ENCODE data around the gene SLIT3. TPM values are rescaled to one million over a fixed set of nuclear protein-coding genes. Genes with fewer than 3 reads are reported as not detected.

Gene SLIT3
- total RNA-seq, 1 donor from 2014 or later, result 31.8 TPM

- Mint-ChIP-seq H3K4me3 (ENCODE audit: unreplicated experiment) (no peak overlapping the region), H3K36me3 (ENCODE audit: unreplicated experiment) (no peaks in the 10 kb centered on the region), H3K4me1 (ENCODE audit: unreplicated experiment) (no peaks in the 10 kb centered on the region), H3K9me3 (ENCODE audit: unreplicated experiment) (no peaks in the 10 kb centered on the region), H3K27ac (ENCODE audit: unreplicated experiment) (no peak overlapping the region), H3K27me3 (ENCODE audit: unreplicated experiment) (no peaks in the 10 kb centered on the region)
- no peak for TF ChIP-seq CTCF (IDR thresholded peaks at IDR 0.05)
- no peak for DNase-seq (ENCODE audit: extremely low spot score, unreplicated experiment)
Observed at GRCh38 chr5:168932400-168933189, 368.3 kb downstream of the SLIT3 start.

GRCh38 chr5:168931638-168932345 lies 369.1 kb downstream of the SLIT3 start:
- Mint-ChIP-seq H3K27me3 (ENCODE audit: unreplicated experiment) (no peaks in the 10 kb centered on the region), H3K27ac (ENCODE audit: unreplicated experiment) (no peak overlapping the region), H3K4me1 (ENCODE audit: unreplicated experiment) (no peaks in the 10 kb centered on the region), H3K9me3 (ENCODE audit: unreplicated experiment) (no peaks in the 10 kb centered on the region), H3K36me3 (ENCODE audit: unreplicated experiment) (no peaks in the 10 kb centered on the region), H3K4me3 (ENCODE audit: unreplicated experiment) (no peak overlapping the region)
- TF ChIP-seq CTCF (IDR thresholded peaks at IDR 0.05), result no peak
- DNase-seq (ENCODE audit: extremely low spot score, unreplicated experiment), result no peak

GRCh38 chr5:168929656-168930055 lies 371.3 kb downstream of the SLIT3 start:
- Mint-ChIP-seq H3K4me1 (ENCODE audit: unreplicated experiment) (no peaks in the 10 kb centered on the region), H3K36me3 (ENCODE audit: unreplicated experiment) (no peaks in the 10 kb centered on the region), H3K27ac (ENCODE audit: unreplicated experiment) (no peak overlapping the region), H3K27me3 (ENCODE audit: unreplicated experiment) (peaks cover 4% of the 10 kb centered on the region), H3K9me3 (ENCODE audit: unreplicated experiment) (no peaks in the 10 kb centered on the region), H3K4me3 (ENCODE audit: unreplicated experiment) (no peak overlapping the region)
- DNase-seq (ENCODE audit: extremely low spot score, unreplicated experiment), result no peak
- no peak for TF ChIP-seq CTCF (IDR thresholded peaks at IDR 0.05)

- no peak for DNase-seq (ENCODE audit: extremely low spot score, unreplicated experiment)
- H3K4me1 Mint-ChIP-seq (ENCODE audit: unreplicated experiment), result no peaks in the 10 kb centered on the region
- H3K27ac Mint-ChIP-seq (ENCODE audit: unreplicated experiment), result no peak overlapping the region
- H3K36me3 Mint-ChIP-seq (ENCODE audit: unreplicated experiment), result no peaks in the 10 kb centered on the region
- peaks cover 20% of the 10 kb centered on the region for H3K27me3 Mint-ChIP-seq (ENCODE audit: unreplicated experiment)
- no peak overlapping the region for H3K4me3 Mint-ChIP-seq (ENCODE audit: unreplicated experiment)
- no peak for TF ChIP-seq CTCF (IDR thresholded peaks at IDR 0.05)
- H3K9me3 Mint-ChIP-seq (ENCODE audit: unreplicated experiment), result no peaks in the 10 kb centered on the region
Observed at GRCh38 chr5:168925160-168925559, 375.8 kb downstream of the SLIT3 start.

GRCh38 chr5:168921147-168921866 lies 379.6 kb downstream of the SLIT3 start:
- no peak overlapping the region for H3K27ac Mint-ChIP-seq (ENCODE audit: unreplicated experiment)
- no peak for TF ChIP-seq CTCF (IDR thresholded peaks at IDR 0.05)
- DNase-seq (ENCODE audit: extremely low spot score, unreplicated experiment), result no peak

More at GRCh38 chr5:168921147-168921866, 379.6 kb downstream of the SLIT3 start:
- H3K4me3 Mint-ChIP-seq (ENCODE audit: unreplicated experiment), result no peak overlapping the region
- no peaks in the 10 kb centered on the region for H3K36me3 Mint-ChIP-seq (ENCODE audit: unreplicated experiment)
- H3K27me3 Mint-ChIP-seq (ENCODE audit: unreplicated experiment), result peaks cover 29% of the 10 kb centered on the region
- H3K4me1 Mint-ChIP-seq (ENCODE audit: unreplicated experiment), result no peaks in the 10 kb centered on the region
- no peaks in the 10 kb centered on the region for H3K9me3 Mint-ChIP-seq (ENCODE audit: unreplicated experiment)
